LNCaP clone FGC (cell line): ENCODE data around the gene SLC35D1.
"Not testable (repeated sequence)": the region's sequence is repeated elsewhere in the genome, so short reads cannot be mapped to it uniquely, and the experiment has no call there.

Experiments used
- DNase-seq: peaks from one replicate; pipeline ENCODE4 v3.0.0-alpha.2; 2011; ENCODE audit warnings: low read depth
- H3K4me3 ChIP-seq: 2 replicates; pipeline ENCODE4 v1.5.1; 2011; ENCODE audit warnings: mild to moderate bottlenecking, low read depth, low read length, control low read depth
- CTCF ChIP-seq: IDR thresholded peaks from 2 replicates; pipeline ENCODE4 v1.5.1; 2012; ENCODE audit warnings: mild to moderate bottlenecking; ENCODE audit not compliant: control insufficient read depth, insufficient read depth; ENCODE audit errors: extremely low read depth

SLC35D1 gene

GRCh38 chr1:67088440-67088839 lies 34.5 kb upstream of the SLC35D1 start:
- DNase-seq = no peak
- no peak for TF ChIP-seq CTCF
- H3K4me3 ChIP-seq = no peak overlapping the region

GRCh38 chr1:67085326-67085725 lies 31.4 kb upstream of the SLC35D1 start:
- TF ChIP-seq CTCF = no peak
- no peak for DNase-seq
- H3K4me3 ChIP-seq = no peak overlapping the region

- no peak overlapping the region for H3K4me3 ChIP-seq
- DNase-seq = no peak
- no peak for TF ChIP-seq CTCF
Observed at GRCh38 chr1:67084765-67085318, 30.9 kb upstream of the SLC35D1 start.

GRCh38 chr1:67078291-67078690 lies 24.3 kb upstream of the SLC35D1 start:
- TF ChIP-seq CTCF = no peak
- H3K4me3 ChIP-seq = no peak overlapping the region
- no peak for DNase-seq

GRCh38 chr1:67077593-67077992 lies 23.6 kb upstream of the SLC35D1 start:
- no peak for TF ChIP-seq CTCF
- no peak overlapping the region for H3K4me3 ChIP-seq
- DNase-seq = no peak

GRCh38 chr1:67072749-67073148 lies 18.8 kb upstream of the SLC35D1 start:
- DNase-seq = no peak
- no peak overlapping the region for H3K4me3 ChIP-seq
- no peak for TF ChIP-seq CTCF

GRCh38 chr1:67067655-67068054 lies 13.7 kb upstream of the SLC35D1 start:
- H3K4me3 ChIP-seq, DNase-seq: not testable (repeated sequence)
